Activated naive CD8-positive, alpha-beta T cell (primary cell): ENCODE results near the gene CXCL12.

ENCODE experiments used
- H3K27ac Mint-ChIP-seq: one replicate; pipeline ENCODE4 v1.8.0; 2021; ENCODE audit warnings: mixed read lengths
- H3K27me3 Mint-ChIP-seq: one replicate; pipeline ENCODE4 v1.8.0; 2021; ENCODE audit warnings: mixed read lengths
- H3K36me3 Mint-ChIP-seq: one replicate; pipeline ENCODE4 v1.8.0; 2021; ENCODE audit warnings: mixed read lengths
- H3K4me1 Mint-ChIP-seq: one replicate; pipeline ENCODE4 v1.8.0; 2021; ENCODE audit warnings: low read depth, mixed read lengths
- H3K4me3 Mint-ChIP-seq: one replicate; pipeline ENCODE4 v1.8.0; 2021; ENCODE audit warnings: mild to moderate bottlenecking, mixed read lengths
- H3K9me3 Mint-ChIP-seq: one replicate; pipeline ENCODE4 v1.8.0; 2021; ENCODE audit warnings: low read depth, mixed read lengths

Gene CXCL12

DNA sequence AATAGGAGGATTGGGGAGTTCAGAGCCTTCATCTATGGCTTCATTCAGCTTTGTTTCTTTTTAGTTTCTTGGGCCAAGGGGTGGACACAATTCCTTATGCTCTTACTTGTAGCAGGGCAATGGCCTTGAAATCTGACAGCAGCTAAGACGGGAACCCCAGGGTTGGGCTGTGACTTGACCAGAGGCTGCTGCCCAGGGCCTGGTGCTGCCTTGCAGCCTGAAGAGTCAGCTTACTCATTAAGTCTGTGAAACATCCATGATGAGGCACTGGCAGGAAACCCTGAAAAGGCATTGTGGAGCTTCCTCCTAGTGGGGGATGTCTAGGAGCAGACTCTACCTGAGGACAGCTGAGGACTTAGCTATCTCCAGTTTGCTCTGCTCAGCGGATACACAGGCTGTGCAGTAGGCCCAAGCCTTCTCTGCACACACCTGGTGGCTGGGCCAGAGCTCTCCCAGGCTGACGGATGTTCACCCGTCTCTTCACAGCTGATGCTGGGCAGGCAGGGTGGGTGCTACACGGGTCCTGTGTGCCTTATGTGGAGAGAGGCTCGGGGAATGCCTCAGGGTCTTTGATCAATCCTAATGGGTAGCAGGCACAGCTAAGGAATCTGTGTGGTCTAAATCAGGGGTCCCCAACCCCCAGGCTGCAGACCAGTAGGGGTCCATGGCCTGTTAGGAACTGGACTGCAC is 17.8 kb downstream of the CXCL12 start:
- Mint-ChIP-seq H3K36me3 (no peaks in the 10 kb centered on the region), H3K27ac (no peak overlapping the region), H3K4me3 (no peak overlapping the region), H3K9me3 (no peaks in the 10 kb centered on the region), H3K4me1 (no peaks in the 10 kb centered on the region), H3K27me3 (peaks cover 2% of the 10 kb centered on the region)

GRCh38 chr10:44364566-44364965 is 20.3 kb downstream of the CXCL12 start:
- H3K36me3 Mint-ChIP-seq: no peaks in the 10 kb centered on the region
- H3K9me3 Mint-ChIP-seq: no peaks in the 10 kb centered on the region
- H3K27me3 Mint-ChIP-seq: peaks cover 2% of the 10 kb centered on the region
- no peak overlapping the region for H3K4me3 Mint-ChIP-seq
- H3K27ac Mint-ChIP-seq: no peak overlapping the region
- H3K4me1 Mint-ChIP-seq: no peaks in the 10 kb centered on the region

- Mint-ChIP-seq H3K4me1 (no peaks in the 10 kb centered on the region), H3K36me3 (no peaks in the 10 kb centered on the region), H3K9me3 (no peaks in the 10 kb centered on the region), H3K4me3 (no peak overlapping the region), H3K27me3 (peaks cover 5% of the 10 kb centered on the region), H3K27ac (no peak overlapping the region)
These were observed 21.2 kb downstream of the CXCL12 start for GRCh38 chr10:44363716-44364115.

GRCh38 chr10:44362866-44363711 is 21.8 kb downstream of the CXCL12 start:
- peaks cover 3% of the 10 kb centered on the region for H3K27me3 Mint-ChIP-seq
- no peaks in the 10 kb centered on the region for H3K36me3 Mint-ChIP-seq
- no peak overlapping the region for H3K27ac Mint-ChIP-seq
- no peak overlapping the region for H3K4me3 Mint-ChIP-seq
- no peaks in the 10 kb centered on the region for H3K9me3 Mint-ChIP-seq
- H3K4me1 Mint-ChIP-seq: no peaks in the 10 kb centered on the region

GRCh38 chr10:44361109-44361508 is 23.8 kb downstream of the CXCL12 start:
- Mint-ChIP-seq H3K4me3 (no peak overlapping the region), H3K4me1 (no peaks in the 10 kb centered on the region), H3K9me3 (no peaks in the 10 kb centered on the region), H3K27ac (no peak overlapping the region), H3K36me3 (no peaks in the 10 kb centered on the region), H3K27me3 (peaks cover 3% of the 10 kb centered on the region)

DNA sequence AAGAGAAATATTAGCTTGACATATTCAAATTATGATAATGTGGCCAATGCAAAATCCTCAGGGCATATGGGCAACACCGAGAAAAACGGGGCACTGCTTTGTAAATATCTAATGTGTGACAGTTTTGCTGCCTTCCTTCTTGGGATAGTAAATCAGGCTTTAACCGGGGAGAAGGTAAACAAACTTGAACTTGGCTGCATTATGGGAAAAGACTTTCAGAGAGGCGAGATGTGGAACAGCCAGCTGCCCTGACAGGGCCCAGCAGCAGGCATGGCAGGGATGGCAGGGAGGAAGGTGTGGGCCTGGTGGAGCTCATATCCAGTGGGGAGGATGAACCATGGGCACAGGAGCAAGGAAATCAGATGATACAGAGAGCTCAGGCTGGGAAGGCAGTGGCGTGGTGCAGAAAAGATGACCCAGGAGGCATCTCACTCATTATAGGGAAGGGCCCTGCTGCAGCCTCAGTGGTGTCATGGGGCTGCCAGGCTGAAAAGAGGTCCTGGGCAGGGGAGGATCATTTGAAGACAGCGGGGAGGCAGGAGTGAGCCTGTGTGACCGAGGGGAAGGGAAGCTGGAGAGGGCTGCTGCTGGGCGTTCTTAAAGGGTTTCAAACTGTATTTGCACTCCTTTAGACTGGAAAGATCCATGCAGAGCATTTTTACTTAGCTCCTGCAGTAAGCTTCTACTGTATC is 26.7 kb downstream of the CXCL12 start:
- no peaks in the 10 kb centered on the region for H3K4me1 Mint-ChIP-seq
- H3K36me3 Mint-ChIP-seq: no peaks in the 10 kb centered on the region
- no peak overlapping the region for H3K4me3 Mint-ChIP-seq
- no peak overlapping the region for H3K27ac Mint-ChIP-seq
- H3K9me3 Mint-ChIP-seq: no peaks in the 10 kb centered on the region
- peaks cover 3% of the 10 kb centered on the region for H3K27me3 Mint-ChIP-seq

- Mint-ChIP-seq H3K4me3 (no peak overlapping the region), H3K36me3 (no peaks in the 10 kb centered on the region), H3K27me3 (peaks cover 3% of the 10 kb centered on the region), H3K9me3 (no peaks in the 10 kb centered on the region), H3K4me1 (no peaks in the 10 kb centered on the region), H3K27ac (no peak overlapping the region)
These were observed 27.8 kb downstream of the CXCL12 start for GRCh38 chr10:44357023-44357540.

- H3K9me3 Mint-ChIP-seq: no peaks in the 10 kb centered on the region
- no peak overlapping the region for H3K4me3 Mint-ChIP-seq
- no peaks in the 10 kb centered on the region for H3K4me1 Mint-ChIP-seq
- H3K27me3 Mint-ChIP-seq: peaks cover 3% of the 10 kb centered on the region
- no peaks in the 10 kb centered on the region for H3K36me3 Mint-ChIP-seq
- no peak overlapping the region for H3K27ac Mint-ChIP-seq
These were observed 28.5 kb downstream of the CXCL12 start for GRCh38 chr10:44356139-44357022.

DNA sequence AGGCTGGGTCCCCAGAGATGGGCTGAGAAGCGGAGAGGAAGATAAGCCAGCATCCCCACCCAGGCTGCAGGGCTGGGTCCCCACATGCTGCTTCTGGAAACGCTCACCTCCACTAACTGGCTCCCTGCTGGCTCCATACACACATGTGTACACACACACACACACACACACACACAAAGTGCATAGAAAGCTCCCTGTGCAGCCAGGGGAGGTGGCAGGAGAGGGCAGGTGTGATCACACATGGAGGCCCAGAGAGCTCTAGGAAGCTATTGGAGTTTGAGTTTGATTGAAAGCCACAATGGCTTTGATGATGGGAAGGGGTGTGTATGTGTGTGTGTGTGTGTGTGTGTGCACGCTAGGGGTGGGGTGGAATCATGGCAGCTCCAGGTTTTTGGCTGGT is 29.3 kb downstream of the CXCL12 start:
- Mint-ChIP-seq H3K27me3 (peaks cover 3% of the 10 kb centered on the region), H3K27ac (no peak overlapping the region), H3K4me3 (no peak overlapping the region), H3K36me3 (no peaks in the 10 kb centered on the region), H3K9me3 (no peaks in the 10 kb centered on the region), H3K4me1 (no peaks in the 10 kb centered on the region)

DNA sequence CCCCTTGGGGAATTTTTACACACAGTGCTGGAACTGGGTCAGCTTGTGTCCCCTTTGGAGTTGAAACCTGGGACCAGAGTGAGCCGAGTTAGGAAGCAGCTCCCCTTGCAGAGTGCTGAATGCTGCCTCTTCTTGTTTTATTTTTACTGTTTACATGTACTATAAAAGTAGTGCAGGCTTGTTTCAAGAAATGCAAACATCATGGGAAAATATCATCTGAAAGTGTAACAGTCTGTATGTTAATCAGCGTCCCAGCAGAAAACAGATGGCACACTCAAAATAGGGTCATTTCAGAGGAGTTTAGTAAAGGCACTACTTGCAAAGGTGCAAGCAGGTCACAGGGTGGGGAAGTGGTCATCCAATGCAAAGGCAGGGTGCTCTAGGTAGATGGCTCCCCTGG is 30.1 kb downstream of the CXCL12 start:
- H3K4me3 Mint-ChIP-seq: no peak overlapping the region
- H3K27ac Mint-ChIP-seq: no peak overlapping the region
- H3K4me1 Mint-ChIP-seq: no peaks in the 10 kb centered on the region
- H3K27me3 Mint-ChIP-seq: peaks cover 3% of the 10 kb centered on the region
- no peaks in the 10 kb centered on the region for H3K9me3 Mint-ChIP-seq
- no peaks in the 10 kb centered on the region for H3K36me3 Mint-ChIP-seq

DNA sequence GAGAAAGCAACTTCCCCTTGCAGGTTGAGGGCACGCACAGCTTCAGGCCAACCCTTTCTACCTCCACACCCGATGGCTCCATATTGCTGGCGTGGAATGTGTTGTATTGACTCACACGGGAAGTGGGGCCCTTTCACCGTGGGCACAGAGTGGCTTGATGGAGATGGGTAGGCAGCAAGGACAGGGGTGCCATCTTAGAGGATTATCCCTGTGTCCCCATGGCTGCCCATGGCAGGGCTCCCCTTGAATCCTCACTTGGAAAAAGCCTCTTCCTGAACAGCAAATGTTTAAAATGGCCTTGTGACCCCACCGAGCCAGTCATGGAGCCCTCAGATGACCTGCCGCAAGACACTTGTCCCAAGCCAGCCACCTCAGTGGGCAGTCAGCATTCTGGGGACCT is 31.2 kb downstream of the CXCL12 start:
- H3K27me3 Mint-ChIP-seq: no peaks in the 10 kb centered on the region
- H3K9me3 Mint-ChIP-seq: no peaks in the 10 kb centered on the region
- no peak overlapping the region for H3K27ac Mint-ChIP-seq
- no peaks in the 10 kb centered on the region for H3K4me1 Mint-ChIP-seq
- H3K36me3 Mint-ChIP-seq: no peaks in the 10 kb centered on the region
- no peak overlapping the region for H3K4me3 Mint-ChIP-seq

DNA sequence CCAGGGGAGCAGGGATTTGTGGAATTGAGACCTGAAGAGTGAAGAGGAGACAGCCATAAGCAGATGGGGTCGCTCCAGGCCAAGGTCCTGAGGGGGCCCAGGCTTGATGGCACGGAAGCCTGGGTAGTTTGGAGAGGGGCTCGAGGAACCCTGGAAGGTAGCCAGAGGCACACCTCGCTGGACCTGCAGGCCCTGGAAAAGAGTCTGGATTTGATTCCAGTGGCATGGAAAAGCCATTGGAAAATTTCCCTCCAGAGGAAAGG is 31.8 kb downstream of the CXCL12 start:
- Mint-ChIP-seq H3K9me3 (no peaks in the 10 kb centered on the region), H3K4me1 (no peaks in the 10 kb centered on the region), H3K27ac (no peak overlapping the region), H3K36me3 (no peaks in the 10 kb centered on the region), H3K27me3 (no peaks in the 10 kb centered on the region), H3K4me3 (no peak overlapping the region)

GRCh38 chr10:44352316-44353127 is 32.4 kb downstream of the CXCL12 start:
- Mint-ChIP-seq H3K4me3 (no peak overlapping the region), H3K9me3 (no peaks in the 10 kb centered on the region), H3K4me1 (no peaks in the 10 kb centered on the region), H3K27me3 (no peaks in the 10 kb centered on the region), H3K36me3 (no peaks in the 10 kb centered on the region), H3K27ac (no peak overlapping the region)

DNA sequence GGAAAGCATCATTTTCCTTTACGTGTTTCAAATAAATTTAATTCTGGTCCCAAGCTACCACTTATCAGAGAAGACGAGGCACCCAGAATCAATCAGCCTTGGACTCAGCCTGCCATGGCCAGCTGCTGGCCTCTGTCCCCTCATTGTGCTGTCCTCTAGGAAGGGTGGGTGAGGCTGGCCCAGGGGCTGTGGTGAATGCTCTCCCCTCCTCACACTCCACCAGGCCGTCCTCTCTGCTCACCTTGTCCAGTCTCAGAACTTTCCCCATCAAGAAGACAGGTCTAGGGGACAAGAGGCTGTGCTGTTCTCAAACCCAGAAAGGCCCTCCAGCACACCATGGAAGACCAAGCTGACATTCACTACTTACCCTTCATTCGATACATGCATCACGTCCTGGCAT is 36.4 kb downstream of the CXCL12 start:
- H3K9me3 Mint-ChIP-seq: no peaks in the 10 kb centered on the region
- H3K27ac Mint-ChIP-seq: no peak overlapping the region
- H3K4me3 Mint-ChIP-seq: no peak overlapping the region
- H3K36me3 Mint-ChIP-seq: no peaks in the 10 kb centered on the region
- H3K27me3 Mint-ChIP-seq: no peaks in the 10 kb centered on the region
- H3K4me1 Mint-ChIP-seq: no peaks in the 10 kb centered on the region
